ENCODE data around the gene PCDH9.

- TF ChIP-seq, protein P1, sequence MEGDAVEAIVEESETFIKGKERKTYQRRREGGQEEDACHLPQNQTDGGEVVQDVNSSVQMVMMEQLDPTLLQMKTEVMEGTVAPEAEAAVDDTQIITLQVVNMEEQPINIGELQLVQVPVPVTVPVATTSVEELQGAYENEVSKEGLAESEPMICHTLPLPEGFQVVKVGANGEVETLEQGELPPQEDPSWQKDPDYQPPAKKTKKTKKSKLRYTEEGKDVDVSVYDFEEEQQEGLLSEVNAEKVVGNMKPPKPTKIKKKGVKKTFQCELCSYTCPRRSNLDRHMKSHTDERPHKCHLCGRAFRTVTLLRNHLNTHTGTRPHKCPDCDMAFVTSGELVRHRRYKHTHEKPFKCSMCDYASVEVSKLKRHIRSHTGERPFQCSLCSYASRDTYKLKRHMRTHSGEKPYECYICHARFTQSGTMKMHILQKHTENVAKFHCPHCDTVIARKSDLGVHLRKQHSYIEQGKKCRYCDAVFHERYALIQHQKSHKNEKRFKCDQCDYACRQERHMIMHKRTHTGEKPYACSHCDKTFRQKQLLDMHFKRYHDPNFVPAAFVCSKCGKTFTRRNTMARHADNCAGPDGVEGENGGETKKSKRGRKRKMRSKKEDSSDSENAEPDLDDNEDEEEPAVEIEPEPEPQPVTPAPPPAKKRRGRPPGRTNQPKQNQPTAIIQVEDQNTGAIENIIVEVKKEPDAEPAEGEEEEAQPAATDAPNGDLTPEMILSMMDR (IDR thresholded peaks at IDR 0.05; ENCODE audit: insufficient read depth, low read length), result no peak
- TF ChIP-seq, protein P2, sequence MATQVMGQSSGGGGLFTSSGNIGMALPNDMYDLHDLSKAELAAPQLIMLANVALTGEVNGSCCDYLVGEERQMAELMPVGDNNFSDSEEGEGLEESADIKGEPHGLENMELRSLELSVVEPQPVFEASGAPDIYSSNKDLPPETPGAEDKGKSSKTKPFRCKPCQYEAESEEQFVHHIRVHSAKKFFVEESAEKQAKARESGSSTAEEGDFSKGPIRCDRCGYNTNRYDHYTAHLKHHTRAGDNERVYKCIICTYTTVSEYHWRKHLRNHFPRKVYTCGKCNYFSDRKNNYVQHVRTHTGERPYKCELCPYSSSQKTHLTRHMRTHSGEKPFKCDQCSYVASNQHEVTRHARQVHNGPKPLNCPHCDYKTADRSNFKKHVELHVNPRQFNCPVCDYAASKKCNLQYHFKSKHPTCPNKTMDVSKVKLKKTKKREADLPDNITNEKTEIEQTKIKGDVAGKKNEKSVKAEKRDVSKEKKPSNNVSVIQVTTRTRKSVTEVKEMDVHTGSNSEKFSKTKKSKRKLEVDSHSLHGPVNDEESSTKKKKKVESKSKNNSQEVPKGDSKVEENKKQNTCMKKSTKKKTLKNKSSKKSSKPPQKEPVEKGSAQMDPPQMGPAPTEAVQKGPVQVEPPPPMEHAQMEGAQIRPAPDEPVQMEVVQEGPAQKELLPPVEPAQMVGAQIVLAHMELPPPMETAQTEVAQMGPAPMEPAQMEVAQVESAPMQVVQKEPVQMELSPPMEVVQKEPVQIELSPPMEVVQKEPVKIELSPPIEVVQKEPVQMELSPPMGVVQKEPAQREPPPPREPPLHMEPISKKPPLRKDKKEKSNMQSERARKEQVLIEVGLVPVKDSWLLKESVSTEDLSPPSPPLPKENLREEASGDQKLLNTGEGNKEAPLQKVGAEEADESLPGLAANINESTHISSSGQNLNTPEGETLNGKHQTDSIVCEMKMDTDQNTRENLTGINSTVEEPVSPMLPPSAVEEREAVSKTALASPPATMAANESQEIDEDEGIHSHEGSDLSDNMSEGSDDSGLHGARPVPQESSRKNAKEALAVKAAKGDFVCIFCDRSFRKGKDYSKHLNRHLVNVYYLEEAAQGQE (IDR thresholded peaks at IDR 0.05; ENCODE audit: insufficient replicate concordance, low read depth), result no peak
- no peak for TF ChIP-seq POLR2AphosphoS5 (IDR thresholded peaks at IDR 0.05; ENCODE audit: low read depth)
Observed at GRCh38 chr13:66675620-66676019, 554.5 kb downstream of the PCDH9 start.
